OCI-M2 (cell line): Measurements from ENCODE around the gene BIK.
"Not testable (repeated sequence)": the region's sequence is repeated elsewhere in the genome, so short reads cannot be mapped to it uniquely, and the experiment has no call there.

ENCODE experiments used
- DNase-seq: peaks from one replicate; lab custom pipeline; 2025; ENCODE audit not compliant: unreplicated experiment; lab: John Stamatoyannopoulos, UW

The BIK gene

GRCh38 chr22:43134553-43134952 is 24.0 kb downstream of the BIK start:
- no peak for DNase-seq

GRCh38 chr22:43135565-43135964 is 25.0 kb downstream of the BIK start:
- no peak for DNase-seq

GRCh38 chr22:43136255-43136654 is 25.7 kb downstream of the BIK start:
- DNase-seq: no peak

- no peak for DNase-seq
These were observed 26.3 kb downstream of the BIK start for GRCh38 chr22:43136801-43137200.

GRCh38 chr22:43142880-43143562 is 32.5 kb downstream of the BIK start, which contains the start of gene MCAT:
Gene MCAT, minus strand, starts transcription at chr22:43143398. Its CDS starts 50 bp downstream, at chr22:43143348.
- DNase-seq: peak; percentile 28

DNA sequence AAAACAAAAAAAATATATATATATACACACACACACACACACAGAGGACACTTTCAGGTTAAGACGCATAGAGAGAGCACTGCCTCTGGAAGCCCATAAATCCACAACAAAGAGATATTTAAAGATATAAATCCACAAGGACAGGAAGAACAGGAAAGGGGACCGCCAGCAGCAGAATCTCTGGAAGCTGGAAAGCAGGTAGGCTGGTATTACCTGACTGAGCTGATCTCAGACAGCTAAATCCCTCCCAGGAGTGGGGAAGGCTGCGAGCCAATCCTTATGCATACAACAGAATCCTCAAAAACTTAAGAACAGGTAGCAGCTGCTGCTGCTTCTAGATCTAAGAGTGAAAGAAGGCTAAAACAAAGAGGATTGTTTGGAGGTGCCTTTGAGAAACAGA is 34.4 kb downstream of the BIK start:
- no peak for DNase-seq

GRCh38 chr22:43145371-43145770 is 34.8 kb downstream of the BIK start:
- not testable (repeated sequence) for DNase-seq

GRCh38 chr22:43146332-43146731 is 35.8 kb downstream of the BIK start:
- DNase-seq: not testable (repeated sequence)

- no peak for DNase-seq
These were observed 37.3 kb downstream of the BIK start for GRCh38 chr22:43147821-43148220.

DNA sequence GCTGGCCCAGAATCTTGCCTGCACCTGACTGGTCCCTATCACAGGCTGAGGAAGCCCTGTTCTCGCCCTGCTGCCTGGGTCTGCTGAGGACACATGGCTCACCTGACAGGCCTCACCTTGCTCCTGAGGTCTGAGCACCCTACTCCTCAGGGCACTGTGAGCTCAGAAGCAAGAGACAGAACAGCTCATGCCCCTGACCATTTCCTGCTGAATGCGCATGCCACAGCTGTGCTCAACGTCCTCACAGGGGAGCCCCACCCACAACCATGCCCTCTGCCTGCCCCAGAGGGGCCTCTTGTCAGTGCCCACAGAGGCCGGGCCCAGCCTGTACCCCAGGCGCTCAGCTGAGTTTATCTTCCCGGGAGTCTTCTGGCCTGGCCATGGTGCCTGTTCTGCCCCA is 38.0 kb downstream of the BIK start:
- DNase-seq: no peak

- no peak for DNase-seq
These were observed 40.2 kb downstream of the BIK start for GRCh38 chr22:43150731-43151206.

- no peak for DNase-seq
These were observed 40.9 kb downstream of the BIK start, which contains the start of gene TSPO for GRCh38 chr22:43151251-43152002. Gene TSPO, plus strand, starts transcription at chr22:43151559. Its CDS starts 7,680 bp downstream, at chr22:43159239.

- no peak for DNase-seq
These were observed 41.4 kb downstream of the BIK start for GRCh38 chr22:43152003-43152356.

GRCh38 chr22:43152357-43153071 is 42.0 kb downstream of the BIK start:
- no peak for DNase-seq

GRCh38 chr22:43153899-43154298 is 43.3 kb downstream of the BIK start:
- DNase-seq: no peak

- no peak for DNase-seq
These were observed 44.5 kb downstream of the BIK start for GRCh38 chr22:43154887-43155536.

DNA sequence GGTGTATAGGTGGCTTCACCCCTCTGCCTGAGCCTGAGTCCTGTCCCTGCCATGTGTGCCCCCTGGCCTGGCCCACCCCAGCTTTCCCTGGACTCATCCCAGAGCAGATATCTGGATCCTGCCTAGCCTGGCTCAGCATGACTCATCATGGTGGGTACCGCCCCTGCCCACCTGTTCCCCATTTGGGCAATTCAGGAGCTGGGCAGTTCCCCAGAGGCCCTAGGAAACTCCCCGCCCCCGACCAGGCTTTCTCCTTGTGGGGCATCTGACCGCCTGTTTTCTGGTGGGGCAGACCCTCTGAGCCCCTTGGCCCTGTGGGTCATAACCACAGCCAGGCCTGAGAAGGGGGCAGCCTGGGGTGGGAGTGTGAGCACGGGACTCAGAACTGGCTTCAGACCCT is 45.2 kb downstream of the BIK start:
- DNase-seq: no peak

- DNase-seq: no peak
These were observed 45.9 kb downstream of the BIK start for GRCh38 chr22:43156413-43156812.

- DNase-seq: no peak
These were observed 47.5 kb downstream of the BIK start for GRCh38 chr22:43157874-43158546.

GRCh38 chr22:43158778-43159483 is 48.4 kb downstream of the BIK start:
- DNase-seq: no peak
